ENCODE data around the gene LRTM2. TPM values are rescaled to one million over a fixed set of nuclear protein-coding genes. Genes with fewer than 3 reads are reported as not detected.

LRTM2 gene
- polyA plus RNA-seq, 1 donor from 2014 or later, result 2.4 TPM

DNA sequence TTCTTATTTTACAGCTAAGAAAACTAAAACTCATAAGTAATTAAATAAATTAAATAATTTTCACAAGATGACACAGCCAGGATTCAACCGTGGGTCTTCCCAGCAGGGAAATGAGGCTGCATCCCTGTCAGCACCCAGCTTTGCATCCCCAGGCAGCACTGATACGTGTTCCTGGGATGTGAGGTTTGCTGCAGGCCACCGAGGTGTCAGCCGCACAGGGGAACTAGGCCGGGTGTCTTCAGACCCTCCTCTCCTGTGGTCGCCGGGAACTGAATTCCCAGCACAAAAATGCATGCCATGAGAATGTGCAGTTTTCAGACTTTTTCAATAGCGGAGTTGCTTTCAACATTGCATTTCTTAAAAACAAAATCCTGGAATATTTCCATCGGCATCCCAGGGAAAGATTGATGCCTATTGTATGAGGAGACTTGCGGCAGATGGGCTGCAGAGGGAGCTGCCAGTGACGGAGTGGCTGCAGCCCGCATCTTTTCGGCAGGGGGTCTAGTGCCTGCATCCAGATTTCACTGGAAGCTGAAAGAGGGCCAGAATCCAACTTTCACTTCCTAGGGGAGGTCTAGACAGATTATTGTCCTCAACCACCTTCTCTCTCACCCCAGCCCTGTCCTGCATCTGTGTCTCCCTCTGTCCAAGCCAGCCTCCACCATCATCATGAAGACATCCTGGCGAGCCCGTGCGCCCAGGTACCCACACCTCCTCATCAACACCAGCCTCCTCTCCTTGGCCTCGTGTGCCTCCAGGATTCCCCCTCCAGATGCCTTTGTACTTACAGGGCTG lies 12.6 kb downstream of the LRTM2 start:
- Histone ChIP-seq H3F3A (ENCODE audit: insufficient read depth, low read length, poor library complexity, severe bottlenecking) (no peaks in the 10 kb centered on the region), H3K36me3 (ENCODE audit: insufficient read depth, low read length) (no peaks in the 10 kb centered on the region), H3K9me2 (ENCODE audit: insufficient read depth, low read length) (no peaks in the 10 kb centered on the region), H3K4me3 (ENCODE audit: low read length) (no peak overlapping the region), H3K79me2 (replicated peaks; ENCODE audit: insufficient read depth, low read length) (no peaks in the 10 kb centered on the region), H3K27me3 (ENCODE audit: insufficient read depth, low read depth, low read length) (peaks cover 17% of the 10 kb centered on the region), H3K9ac (ENCODE audit: low read length) (no peak overlapping the region), H3K9me3 (ENCODE audit: low read length) (no peaks in the 10 kb centered on the region), H2AFZ (ENCODE audit: low read depth, low read length) (no peak overlapping the region), H3K4me2 (ENCODE audit: low read length) (no peak overlapping the region), H3K27ac (ENCODE audit: low read length) (no peak overlapping the region), H4K20me1 (ENCODE audit: insufficient read depth) (no peaks in the 10 kb centered on the region)
- TF ChIP-seq RAD21 (conservative IDR thresholded peaks at IDR 0.05) (no peak), REST (IDR thresholded peaks at IDR 0.05; ENCODE audit: borderline replicate concordance) (no peak), EZH2 (IDR thresholded peaks at IDR 0.05; ENCODE audit: borderline replicate concordance, insufficient read depth, low read length, poor library complexity, severe bottlenecking) (no peak)

GRCh38 chr12:1833596-1834028 lies 13.2 kb downstream of the LRTM2 start:
- Histone ChIP-seq H3K4me2 (ENCODE audit: low read length) (no peak overlapping the region), H3K27me3 (ENCODE audit: insufficient read depth, low read depth, low read length) (peaks cover 17% of the 10 kb centered on the region), H3F3A (ENCODE audit: insufficient read depth, low read length, poor library complexity, severe bottlenecking) (no peaks in the 10 kb centered on the region), H2AFZ (ENCODE audit: low read depth, low read length) (no peak overlapping the region), H3K36me3 (ENCODE audit: insufficient read depth, low read length) (no peaks in the 10 kb centered on the region), H3K9ac (ENCODE audit: low read length) (no peak overlapping the region), H3K9me2 (ENCODE audit: insufficient read depth, low read length) (no peaks in the 10 kb centered on the region), H3K79me2 (replicated peaks; ENCODE audit: insufficient read depth, low read length) (no peaks in the 10 kb centered on the region), H4K20me1 (ENCODE audit: insufficient read depth) (no peaks in the 10 kb centered on the region), H3K27ac (ENCODE audit: low read length) (no peak overlapping the region), H3K9me3 (ENCODE audit: low read length) (no peaks in the 10 kb centered on the region), H3K4me3 (ENCODE audit: low read length) (no peak overlapping the region)
- TF ChIP-seq CTCF (IDR thresholded peaks at IDR 0.05; ENCODE audit: poor library complexity, severe bottlenecking), result no peak
- TF ChIP-seq RAD21 (conservative IDR thresholded peaks at IDR 0.05), result no peak
- no peak for TF ChIP-seq POLR2AphosphoS5 (IDR thresholded peaks at IDR 0.05)
- TF ChIP-seq EZH2 (IDR thresholded peaks at IDR 0.05; ENCODE audit: borderline replicate concordance, insufficient read depth, low read length, poor library complexity, severe bottlenecking), result no peak
- no peak for TF ChIP-seq TAF1 (IDR thresholded peaks at IDR 0.05; ENCODE audit: low read depth)
- no peak for TF ChIP-seq REST (IDR thresholded peaks at IDR 0.05; ENCODE audit: borderline replicate concordance)
- no peak for TF ChIP-seq EP300 (conservative IDR thresholded peaks at IDR 0.05; ENCODE audit: poor library complexity, severe bottlenecking)
- no peak for TF ChIP-seq SMC3 (conservative IDR thresholded peaks at IDR 0.05; ENCODE audit: poor library complexity)
- no peak for TF ChIP-seq MXI1 (conservative IDR thresholded peaks at IDR 0.05; ENCODE audit: poor library complexity, severe bottlenecking)
